Dermis microvascular lymphatic vessel endothelial cell (primary cell): ENCODE data around the gene TFE3. TPM values are rescaled to one million over a fixed set of nuclear protein-coding genes. Genes with fewer than 3 reads are reported as not detected.

Experiments
- DNase-seq, 2 donors: peaks; one replicate each; pipeline versions ENCODE4 v3.0.0 to v3.0.0-alpha.2; 2010; ENCODE audit warnings: low read depth in 2 of 2
- total RNA-seq: library from RNA; depleted of rRNA; stranded (reverse); fragments of >200 nt; gene quantifications from 2 replicates; pipeline ENCODE4 v1.2.1, GENCODE V29; 2014

TFE3 gene
- total RNA-seq, 1 donor from 2014 or later = 9.5 TPM

DNA sequence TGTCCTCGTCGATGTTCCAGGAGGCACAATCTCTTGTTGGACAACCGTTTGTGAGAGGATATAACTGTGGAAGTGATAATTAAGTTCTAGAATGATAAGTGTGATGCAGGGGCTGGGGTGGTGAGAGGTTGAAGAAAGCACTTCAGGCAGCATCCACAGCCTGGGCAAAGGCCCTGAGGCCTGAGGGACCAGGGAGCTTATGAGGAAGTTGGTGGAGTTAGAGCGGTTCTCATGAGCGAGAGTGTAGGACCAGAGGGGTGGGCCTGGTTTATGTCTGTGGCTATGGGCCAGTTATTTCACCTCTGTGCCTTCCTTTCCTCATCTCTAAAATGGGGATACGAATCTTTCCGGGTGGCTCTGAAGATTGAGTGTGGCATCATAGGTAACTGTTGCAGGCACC is 18.3 kb upstream of the TFE3 start:
- no peak for DNase-seq

DNA sequence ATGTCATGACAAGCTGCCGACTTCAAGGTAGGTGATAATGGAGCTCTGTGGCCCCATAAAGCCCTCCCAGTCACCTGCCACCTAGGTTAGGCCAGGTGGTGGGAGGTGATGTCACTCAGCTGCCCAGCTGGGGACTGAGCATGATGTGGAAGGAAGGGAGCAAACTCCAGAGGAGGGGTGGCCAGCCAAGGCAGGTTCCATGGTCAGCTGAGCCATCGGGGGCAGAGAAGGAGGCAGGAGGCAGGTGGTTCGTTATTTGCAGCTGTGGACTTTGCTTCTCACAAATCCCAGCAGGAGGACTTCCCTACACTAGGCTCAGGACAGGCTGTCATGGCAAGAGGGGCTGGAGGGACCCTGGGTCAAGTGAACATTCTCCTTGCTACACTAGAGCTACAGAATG is 17.8 kb upstream of the TFE3 start:
- DNase-seq = no peak

DNA sequence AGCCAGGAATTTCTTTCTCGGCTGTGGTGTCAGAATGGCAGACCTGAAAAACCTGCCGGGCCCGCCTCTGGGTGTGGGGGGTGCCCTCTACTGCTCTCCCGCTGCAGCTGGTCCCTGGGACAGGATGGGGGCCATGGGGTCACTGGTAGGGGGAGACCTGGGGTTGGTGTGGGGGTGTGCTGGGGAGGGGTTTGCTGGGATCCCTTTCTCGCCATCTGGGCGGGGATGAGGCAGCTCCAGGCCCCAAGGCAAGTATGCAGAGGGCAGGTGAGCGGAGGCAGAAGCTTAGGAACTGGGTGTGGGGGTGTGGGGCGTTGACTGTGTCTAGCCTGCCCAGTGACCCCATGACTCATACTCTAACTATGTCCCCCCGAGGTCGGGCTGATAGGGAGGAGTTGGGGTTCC is 16.5 kb upstream of the TFE3 start:
- no peak for DNase-seq

DNA sequence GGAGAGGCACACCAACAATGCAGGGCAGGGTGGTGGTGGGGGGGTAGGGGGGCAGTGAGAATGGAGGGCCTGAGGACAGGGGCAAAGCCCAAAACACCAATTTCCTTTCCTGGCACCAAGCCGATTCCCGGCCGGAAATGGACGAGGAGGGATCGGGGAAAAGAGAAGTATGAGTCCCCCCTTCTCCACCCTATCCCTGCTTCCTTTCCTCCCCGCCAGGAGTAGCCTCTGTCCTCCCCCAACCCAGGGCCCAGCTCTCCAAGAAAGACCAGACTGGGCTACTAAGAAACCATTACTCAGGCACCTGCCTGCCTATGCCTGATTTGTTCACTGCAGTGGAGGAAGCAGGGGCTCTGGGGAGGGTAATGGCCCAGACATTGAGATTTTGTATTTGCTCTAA is 16.0 kb upstream of the TFE3 start:
- DNase-seq = no peak

DNA sequence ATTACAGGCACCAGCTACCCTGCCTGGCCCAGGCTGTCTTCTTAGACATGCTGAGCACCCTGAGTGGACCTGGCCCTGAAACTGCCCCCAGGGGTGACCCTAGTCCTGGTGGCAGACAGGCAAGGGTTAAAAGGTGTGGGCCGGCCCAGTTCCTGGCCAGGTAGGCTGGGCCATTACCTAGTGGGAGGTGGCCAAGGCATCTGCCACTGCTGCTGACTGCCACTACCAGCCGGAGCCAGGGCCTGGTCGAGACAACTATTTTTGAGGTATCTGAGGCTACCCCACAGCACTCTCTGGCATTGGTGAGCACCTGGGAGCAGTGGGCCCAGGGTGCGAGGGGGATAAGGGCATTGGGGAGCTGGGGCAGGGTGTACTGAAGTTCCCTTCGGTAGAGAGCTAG is 15.6 kb upstream of the TFE3 start, which contains the start of gene CCDC120:
Gene CCDC120 (plus strand): TSS at position 206 of the 400 bp plus-strand sequence. CDS start 3,043 bp downstream, outside the sequence.
- DNase-seq = no peak

DNA sequence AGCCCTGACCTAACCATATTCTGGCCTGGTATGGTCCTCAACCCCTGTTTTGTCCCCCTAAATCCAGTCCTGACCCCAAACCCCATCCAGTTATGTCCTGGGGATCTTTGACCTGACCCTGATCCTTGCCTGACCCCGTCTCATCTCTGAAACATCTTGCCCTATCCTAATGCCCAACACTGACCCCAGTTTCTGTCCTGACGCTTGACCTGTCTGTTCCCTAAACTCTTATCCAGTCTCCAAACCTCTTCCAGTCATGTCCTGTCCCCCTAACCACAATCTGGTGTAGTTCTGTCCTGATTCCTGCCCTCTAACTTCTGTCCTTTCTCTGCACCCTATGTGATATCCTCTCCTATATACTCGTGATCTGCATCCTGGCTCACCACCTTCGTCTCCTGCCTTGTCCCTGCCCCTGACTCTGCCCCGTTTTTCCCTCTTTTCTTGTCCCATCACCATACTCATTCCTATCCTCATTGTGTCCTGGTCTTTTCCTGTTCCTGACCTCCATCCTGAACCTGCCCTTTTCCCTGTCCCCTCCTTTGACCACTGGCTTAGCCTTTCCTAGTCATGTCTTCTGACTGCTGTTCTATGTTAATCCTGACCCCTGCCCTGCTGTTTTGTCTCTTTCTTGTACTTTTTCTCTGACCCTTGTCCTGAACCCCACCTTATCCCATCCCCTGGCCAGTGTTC is 11.1 kb upstream of the TFE3 start:
- DNase-seq = no peak

DNA sequence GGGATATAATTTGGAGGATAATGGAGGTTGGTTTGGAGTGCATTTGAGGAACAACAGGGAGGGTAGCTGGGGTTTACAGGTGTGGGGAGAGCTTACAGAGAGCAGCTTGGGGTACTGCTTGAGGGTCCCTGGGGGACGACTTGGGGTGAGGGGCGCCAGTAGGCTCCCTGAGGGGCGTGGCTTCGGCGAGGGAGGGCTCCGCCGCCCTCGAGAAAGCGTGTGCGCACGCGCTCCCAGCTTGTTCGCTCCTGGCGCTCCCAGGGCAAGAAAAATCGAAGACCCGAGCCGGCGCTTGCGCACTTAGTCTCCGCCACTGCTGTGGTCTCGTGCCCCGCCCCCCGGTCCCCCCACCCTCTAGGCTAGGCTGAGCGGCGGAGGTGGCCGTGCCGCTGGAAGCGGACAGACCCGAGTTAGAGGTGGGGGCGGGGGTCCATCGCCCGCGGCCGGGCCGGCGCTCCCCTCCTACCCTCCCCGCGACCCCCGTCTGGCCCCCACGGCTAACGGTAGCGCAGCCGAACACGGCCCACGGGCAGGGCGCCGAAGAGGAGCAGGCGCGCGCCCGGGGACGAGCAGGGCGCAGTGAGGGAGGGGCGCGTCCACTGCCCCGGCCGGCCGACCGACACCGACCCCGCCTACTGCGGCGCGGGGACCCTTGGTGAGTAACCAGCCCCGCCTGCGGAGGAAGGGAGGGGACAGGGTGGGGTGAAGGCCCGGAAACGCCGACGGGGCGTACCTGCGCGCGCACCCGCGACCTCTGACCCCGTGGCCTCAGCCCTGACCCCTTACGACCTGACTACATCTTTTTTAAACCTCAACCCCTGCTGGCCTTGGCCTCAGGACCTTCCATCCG is 10.3 kb upstream of the TFE3 start:
- peak in 1 of 2 donors; percentile 63 for DNase-seq

DNA sequence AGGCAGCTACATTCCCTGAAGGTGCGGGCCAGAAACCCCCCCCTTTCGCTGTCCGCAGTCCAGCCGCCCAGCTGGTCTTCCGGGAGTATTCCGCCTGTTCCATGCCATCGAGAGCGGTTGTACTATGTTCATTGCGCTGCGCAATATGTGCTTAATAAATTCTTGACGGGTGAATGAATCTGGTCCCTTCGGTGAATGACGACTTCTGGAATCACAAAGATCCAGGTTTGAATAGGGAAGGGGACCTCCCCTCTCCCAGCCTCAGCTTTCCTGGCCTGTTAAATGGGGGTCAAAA is 777 bp upstream of the TFE3 start:
- no peak for DNase-seq

DNA sequence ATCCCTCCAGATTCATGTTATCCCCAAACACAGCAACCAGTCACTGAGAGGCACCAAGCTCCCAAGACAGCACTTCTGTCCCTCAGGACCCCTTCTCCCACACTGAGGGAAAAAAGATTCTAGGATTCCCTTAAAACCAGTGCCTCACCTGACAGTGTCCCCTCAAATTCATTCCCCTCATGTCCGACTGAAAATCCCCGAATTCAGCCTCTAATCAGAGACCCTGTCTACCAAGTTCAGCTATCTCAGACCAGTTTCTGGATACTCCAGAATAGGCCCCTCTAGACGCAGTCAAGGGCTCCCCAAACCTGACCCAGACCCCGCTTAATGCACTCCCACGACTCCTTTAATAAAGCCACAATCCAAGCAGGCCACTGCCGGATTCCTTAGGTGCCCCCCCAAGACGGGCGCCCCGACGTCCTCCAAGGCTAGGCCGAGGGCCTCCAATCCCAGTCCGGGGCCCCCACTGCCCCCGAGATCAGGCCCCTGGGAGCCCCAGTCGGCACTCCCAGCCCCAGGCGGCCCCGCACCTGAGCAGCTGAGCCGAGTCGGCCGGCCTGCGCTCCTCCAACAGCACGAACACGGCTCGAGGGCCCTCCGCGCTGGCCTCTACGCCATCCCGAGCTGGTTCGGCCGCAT is 457 bp downstream of the TFE3 start:
- DNase-seq = peak in 1 of 2 donors; percentile 12

DNA sequence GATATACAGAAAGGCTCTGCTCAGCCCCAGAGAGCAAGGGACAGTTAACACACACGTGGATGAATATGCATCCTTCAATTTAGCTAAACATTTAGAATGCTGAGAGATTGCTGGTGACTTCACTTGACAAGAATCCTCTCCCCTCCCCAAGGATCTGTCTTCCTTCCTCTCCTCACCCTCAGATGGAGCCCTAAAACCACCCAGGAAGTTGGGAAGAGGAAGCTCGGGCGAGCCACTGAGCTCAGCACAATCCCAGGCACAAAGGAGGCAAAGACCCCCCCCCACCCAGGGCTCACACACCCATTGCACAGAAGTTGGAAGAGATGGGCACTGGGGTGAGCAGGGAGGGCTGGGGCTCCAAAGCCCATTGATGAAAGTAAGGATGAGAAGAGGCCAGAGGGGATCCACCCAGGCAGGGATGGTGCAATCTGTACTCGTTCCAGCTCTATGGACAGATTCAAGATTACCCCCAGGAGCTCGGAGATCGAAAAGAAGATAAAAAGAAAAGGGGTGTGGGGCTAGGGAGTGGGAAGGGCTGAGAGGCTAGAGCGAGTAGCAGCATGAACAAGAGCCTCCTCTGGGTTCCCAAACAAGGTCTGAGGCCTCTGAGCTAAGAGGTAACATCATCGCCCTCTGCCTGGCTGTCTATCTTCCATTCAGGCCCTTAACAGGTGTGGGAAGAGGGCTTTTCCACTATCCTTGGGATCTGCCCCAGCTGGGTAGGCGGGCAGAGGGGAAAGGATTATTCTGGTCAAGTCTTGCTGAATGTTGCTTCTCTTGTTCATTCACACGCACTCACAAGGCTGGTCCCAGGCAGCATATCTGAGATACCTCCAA is 1.2 kb downstream of the TFE3 start:
- DNase-seq = peak in 1 of 2 donors; percentile 12

DNA sequence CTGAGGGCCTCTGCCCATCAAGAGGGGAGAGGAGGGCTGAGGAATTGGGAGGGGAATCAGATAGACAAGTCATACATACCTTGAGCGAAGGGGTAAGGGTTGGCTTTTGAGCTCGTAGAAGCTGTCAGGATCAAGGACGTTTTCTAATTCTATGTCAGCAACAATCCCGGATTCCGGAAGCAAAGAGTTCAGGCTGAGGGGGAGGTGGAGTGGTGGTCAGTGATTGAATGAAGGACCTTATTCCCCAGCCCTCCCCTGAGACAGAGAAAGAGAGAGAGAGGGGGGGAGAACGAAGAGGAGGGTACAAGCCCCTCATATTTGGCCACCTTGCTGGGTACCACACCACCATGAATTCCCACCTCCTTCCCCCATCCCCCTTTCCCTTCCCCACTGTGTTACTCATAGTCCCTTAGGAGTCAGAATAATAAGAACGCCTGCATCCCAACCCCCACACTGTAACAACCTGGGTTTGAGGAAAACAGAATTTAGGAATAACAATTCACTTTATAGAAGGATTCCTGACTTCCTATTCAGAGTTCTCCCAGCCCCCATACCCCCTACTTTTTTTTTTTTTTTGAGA is 2.7 kb downstream of the TFE3 start:
- DNase-seq = peak in 1 of 2 donors; percentile 32

DNA sequence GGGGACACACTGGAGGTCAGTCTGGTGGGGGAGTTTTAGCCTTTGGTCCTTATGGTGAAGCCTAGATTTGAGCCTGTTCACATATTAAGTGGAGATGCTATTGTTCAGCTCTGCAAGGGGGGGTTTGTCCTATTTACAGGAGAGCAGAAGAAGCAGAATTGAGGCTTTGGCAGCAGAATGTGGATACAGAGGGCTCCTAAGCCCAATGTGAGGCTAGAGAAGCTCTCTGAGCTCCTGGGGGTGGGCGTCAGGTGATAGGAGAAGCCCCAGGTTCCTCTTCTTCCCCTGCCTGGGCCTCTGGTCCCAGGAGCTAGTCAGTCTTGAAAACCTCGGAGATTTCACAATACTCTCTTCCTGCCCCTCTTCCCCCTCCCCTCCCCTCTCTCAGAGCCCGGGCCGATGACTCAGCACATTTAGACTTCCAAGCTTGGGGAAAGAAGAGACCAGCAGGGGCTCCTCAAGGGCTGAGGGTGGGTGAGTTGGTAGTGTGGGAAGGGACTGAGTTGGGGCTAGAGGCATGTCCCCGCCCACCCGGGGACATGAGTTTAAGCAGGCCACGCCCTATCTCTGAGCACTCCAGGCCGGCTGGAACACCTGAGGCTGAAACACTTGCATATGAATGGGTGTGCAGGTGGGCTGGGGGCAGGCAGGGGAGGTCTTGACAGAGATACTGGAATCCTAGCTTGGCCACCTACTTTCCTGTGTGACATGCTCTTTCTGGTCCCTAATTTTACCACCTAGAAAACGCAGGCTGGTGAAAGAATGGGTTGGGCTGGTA is 3.4 kb downstream of the TFE3 start:
- DNase-seq = peak in 1 of 2 donors; percentile 83

DNA sequence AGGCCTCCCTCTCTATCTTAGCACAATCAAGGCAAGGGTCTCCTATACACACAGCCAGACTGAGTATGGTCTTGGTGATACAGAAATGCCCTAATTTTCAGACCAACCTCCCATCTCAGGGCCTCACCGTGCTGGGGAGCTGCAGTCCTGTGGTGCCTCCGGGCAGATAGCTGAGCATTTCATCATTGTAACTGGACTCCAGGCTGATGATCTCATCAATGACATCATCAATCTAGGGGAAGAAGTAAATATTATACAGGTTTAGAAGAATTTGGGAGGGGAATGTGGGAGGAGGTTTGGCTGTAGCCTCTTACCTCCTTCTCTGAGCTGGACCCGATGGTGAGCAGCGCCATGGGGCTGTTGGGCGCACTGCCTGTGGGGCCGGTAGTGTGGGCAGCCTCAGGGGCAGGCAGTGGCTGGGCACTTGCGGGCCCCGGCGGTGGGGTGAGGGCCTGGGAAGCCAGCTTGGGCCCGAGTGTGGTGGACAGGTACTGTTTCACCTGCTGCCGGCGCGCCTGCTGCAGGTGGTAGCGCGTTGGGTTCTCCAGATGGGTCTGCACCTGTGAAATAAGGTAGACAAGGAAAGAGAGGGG is 5.2 kb downstream of the TFE3 start:
- DNase-seq = no peak

DNA sequence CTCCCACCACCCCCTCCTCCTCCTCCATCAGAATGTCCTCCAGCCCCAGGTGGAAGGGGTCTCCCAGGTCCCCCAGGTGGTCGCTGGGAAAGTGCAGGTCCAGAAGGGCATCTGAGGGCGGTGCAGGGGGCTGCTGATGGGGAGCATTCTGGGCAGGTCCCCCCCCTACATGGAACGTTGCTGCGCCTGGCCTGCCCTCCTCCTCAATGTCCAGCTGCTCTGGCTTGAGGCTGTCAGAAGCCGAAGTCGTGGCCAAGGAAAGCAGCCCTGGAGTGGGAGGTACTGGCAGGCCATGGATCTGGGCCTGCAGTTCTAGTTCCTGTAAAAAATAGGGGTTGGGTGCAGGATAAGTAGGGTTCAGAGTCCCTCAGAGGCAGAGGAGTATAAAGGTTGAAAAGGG is 12.9 kb downstream of the TFE3 start:
- DNase-seq = no peak

DNA sequence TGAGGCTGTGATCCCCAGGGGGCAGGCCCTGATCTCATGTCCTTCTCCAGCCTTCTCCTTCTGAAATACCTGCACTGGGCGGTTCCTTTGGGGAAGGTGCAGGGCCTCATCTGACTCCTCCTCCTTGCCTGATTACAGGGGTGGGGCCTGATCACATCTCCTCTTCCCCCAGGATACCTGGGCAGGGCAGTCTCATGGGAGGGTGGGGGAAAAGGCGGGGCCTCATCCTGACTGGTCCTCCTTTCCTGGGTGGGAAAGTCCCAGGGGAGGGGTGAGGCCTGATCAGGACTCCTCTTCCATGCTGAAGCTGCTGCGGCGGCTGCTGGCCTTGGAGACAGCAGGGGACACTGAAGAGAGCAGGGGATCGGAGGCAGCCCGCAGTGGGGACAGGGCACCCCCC is 13.3 kb downstream of the TFE3 start:
- no peak for DNase-seq

DNA sequence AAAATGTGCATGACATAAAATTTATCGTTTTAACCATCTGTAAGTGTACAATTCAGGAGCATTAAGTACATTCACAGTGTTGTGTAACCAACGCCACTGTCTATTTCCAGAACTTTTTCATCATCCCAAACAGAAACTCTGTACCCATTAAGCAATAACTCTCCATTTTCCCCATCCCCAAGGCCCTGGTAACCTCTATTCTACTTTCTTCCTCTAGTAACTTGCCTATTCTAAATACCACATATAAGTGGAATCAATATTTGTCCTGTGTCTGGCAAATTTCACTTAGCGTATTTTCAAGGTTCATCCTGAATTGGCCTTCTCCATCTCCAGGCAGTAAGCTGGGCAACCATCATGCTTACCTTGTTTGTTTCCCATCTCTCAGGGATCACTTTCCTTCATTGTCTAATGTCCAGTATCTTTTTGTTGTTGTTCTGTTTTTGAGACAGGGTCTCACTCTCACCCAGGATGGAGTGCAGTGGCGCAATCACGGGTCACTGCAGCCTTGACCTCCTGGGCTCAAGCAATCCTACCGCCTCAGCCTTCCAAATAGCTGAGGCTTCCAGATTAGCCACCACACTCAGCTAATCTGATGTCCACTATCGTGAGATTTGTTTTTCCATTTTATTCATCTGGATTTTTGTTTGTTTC is 23.4 kb downstream of the TFE3 start:
- no peak for DNase-seq

DNA sequence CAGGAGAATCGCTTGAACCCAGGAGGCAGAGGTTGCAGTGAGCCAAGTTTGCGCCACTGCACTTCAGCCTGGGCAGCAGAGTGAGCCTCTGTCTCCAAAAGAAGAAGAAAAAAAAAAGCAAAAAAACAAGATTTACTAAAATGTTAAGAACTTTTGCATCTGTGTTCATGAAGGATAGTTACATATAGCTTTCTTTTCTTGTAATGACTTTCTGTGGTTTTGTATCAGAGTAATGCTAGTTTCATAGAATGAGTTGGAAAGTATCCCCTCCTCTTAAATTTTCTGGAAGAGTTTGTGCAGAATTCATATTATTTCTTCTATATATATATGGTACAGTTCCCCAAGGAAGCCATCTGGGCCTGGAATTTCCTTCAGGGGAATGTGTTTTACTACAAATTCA is 24.1 kb downstream of the TFE3 start:
- DNase-seq = no peak

DNA sequence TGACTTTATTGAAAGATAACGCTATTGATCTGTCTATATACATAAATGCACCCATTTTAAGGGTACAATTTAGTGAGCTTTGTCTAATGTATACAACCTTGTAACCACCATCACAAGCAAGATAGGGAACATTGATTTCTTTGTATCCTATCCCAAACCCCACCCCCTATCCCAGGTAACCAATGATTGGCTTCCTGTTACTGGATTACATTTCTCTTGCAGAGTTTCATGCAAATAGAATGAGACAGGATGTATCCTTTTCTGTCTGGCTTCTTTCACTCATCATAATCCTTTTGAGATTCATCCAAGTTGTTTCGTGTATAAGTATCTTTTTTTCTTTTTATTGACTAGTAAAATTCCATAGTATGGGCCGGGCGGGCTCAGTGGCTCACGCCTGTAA is 39.5 kb downstream of the TFE3 start:
- no peak for DNase-seq

DNA sequence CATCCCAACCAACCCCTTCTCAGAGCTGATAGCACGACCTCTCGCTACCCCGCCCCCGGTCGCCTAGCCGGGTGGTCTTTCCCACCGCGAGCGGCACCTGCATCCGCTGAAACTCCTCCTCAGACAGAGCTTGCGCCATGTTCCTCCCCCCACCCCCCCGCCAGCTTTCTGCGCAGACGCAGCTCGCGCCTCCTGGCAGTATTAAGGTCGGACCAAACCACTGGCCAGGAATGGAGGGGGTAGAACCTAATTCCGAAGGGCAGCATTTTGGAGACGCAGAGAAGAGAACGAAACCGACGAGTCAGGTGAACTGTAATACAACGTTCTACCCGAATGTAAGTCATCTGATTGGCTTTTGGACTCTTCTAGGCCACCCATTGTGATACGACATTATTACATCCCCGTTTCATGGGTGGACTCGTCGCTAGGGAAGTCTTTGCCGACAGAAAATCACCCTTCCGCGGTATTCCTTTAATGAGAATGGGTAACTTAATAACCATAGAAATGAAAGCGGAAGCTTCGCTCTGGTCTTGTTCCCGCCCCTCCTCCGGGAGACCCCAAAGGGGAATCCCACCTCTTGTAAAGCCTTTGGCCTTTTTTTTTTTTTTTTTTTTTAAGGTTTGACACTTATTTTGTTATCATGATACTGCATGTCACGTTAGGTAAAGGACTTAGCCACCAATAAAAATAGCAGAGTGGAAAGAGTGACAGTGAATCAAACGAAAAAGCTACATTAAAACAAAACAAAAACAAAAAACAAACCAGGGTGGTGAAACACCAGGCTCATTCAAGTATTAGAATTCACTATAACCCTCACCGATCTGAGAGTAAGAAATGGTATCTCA is 40.8 kb downstream of the TFE3 start, which contains the start of gene GRIPAP1:
Gene GRIPAP1 (minus strand): TSS at position 174 of the 845 bp plus-strand sequence. CDS start 35 bp downstream, at position 139.
- DNase-seq = peak; percentile 88
